HG03045 (cell line): ENCODE measurements around the gene PICK1.
"Not testable (repeated sequence)": the region's sequence is repeated elsewhere in the genome, so short reads cannot be mapped to it uniquely, and the experiment has no call there.

ENCODE experiments used
- ATAC-seq: cut with Tn5 transposase; IDR thresholded peaks from one replicate; pipeline ENCODE4 v1.9.1; 2021; ENCODE audit warnings: mild to moderate bottlenecking, moderate library complexity; ENCODE audit not compliant: unreplicated experiment

PICK1 gene

GRCh38 chr22:38110863-38111852 is 54.0 kb downstream of the PICK1 start:
- no peak for ATAC-seq

GRCh38 chr22:38111925-38112355 is 54.7 kb downstream of the PICK1 start:
- ATAC-seq = no peak

- ATAC-seq = no peak
Observed at GRCh38 chr22:38112381-38112780, 55.2 kb downstream of the PICK1 start.

GRCh38 chr22:38114484-38115398 is 57.5 kb downstream of the PICK1 start:
- ATAC-seq = no peak

GRCh38 chr22:38115423-38116205 is 58.4 kb downstream of the PICK1 start:
- no peak for ATAC-seq

GRCh38 chr22:38117556-38117955 is 60.4 kb downstream of the PICK1 start:
- ATAC-seq = not testable (repeated sequence)

- ATAC-seq = no peak
Observed at GRCh38 chr22:38118182-38118581, 61.0 kb downstream of the PICK1 start.

- ATAC-seq = not testable (repeated sequence)
Observed at GRCh38 chr22:38118747-38119146, 61.5 kb downstream of the PICK1 start.

GRCh38 chr22:38120359-38121110 is 63.3 kb downstream of the PICK1 start:
- no peak for ATAC-seq

GRCh38 chr22:38122616-38123015 is 65.4 kb downstream of the PICK1 start:
- no peak for ATAC-seq

- ATAC-seq = no peak
Observed at GRCh38 chr22:38124236-38124974, 67.2 kb downstream of the PICK1 start.

- no peak for ATAC-seq
Observed at GRCh38 chr22:38125038-38125610, 67.9 kb downstream of the PICK1 start.
